Spleen (tissue), 7 donors: ENCODE results near the gene ARL6IP1.

Source experiments
- POLR2A ChIP-seq, 3 donors: fragments of 450-650 bp; IDR thresholded peaks; one replicate each; pipeline ENCODE4 v1.5.1; 2017; ENCODE audit warnings: antibody characterized with exemption in 3 of 3, mild to moderate bottlenecking in 1 of 3
- TF ChIP-seq, protein P1 (sequence below), 11 experiments: fragments of 200-600 bp in 7 of 11; fragments of 450-650 bp in 4 of 11; sonication (generic) in 4 of 11; IDR thresholded peaks in 8 of 11; conservative IDR thresholded peaks in 3 of 11; 1 replicate in 7 of 11; 2 replicates in 4 of 11; pipeline versions ENCODE4 v1.4.0 to v1.8.0; 2016 to 2021; ENCODE audit warnings: antibody characterized with exemption in 11 of 11, inconsistent platforms in 4 of 11, mild to moderate bottlenecking in 1 of 11
- donor health status: DM: no; HTN: no; CAD: no; lungs with moderate emphysema.
- donor health status: DM: no; HTN: no; CAD: no.
- donor health status: DM: no; HTN: no; CAD: no.

DNA sequence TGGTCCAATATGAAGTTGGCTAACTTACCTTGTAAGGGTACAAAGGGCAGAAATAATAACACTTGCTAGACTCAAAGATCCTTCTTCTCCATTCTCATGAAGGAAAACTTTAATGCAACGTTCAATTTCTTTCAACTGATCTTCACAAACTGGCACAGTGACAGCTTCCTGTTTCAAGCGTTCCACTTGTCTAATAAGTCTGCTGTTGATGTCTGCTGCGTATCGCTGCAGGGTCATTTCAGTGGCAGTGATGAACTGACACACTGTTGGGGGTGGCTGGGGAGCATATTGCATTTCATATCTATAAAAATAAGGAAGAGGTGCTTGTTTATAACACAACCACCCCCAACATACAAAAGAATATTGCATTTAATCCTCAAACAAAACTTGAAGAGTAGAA lies 33.5 kb upstream of the ARL6IP1 start:
- TF ChIP-seq POLR2A (IDR thresholded peaks at IDR 0.05): no peak
- TF ChIP-seq, protein P1, sequence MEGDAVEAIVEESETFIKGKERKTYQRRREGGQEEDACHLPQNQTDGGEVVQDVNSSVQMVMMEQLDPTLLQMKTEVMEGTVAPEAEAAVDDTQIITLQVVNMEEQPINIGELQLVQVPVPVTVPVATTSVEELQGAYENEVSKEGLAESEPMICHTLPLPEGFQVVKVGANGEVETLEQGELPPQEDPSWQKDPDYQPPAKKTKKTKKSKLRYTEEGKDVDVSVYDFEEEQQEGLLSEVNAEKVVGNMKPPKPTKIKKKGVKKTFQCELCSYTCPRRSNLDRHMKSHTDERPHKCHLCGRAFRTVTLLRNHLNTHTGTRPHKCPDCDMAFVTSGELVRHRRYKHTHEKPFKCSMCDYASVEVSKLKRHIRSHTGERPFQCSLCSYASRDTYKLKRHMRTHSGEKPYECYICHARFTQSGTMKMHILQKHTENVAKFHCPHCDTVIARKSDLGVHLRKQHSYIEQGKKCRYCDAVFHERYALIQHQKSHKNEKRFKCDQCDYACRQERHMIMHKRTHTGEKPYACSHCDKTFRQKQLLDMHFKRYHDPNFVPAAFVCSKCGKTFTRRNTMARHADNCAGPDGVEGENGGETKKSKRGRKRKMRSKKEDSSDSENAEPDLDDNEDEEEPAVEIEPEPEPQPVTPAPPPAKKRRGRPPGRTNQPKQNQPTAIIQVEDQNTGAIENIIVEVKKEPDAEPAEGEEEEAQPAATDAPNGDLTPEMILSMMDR (IDR thresholded peaks at IDR 0.05 in 8 of 11, conservative IDR thresholded peaks at IDR 0.05 in 3 of 11): no peak
